ENCODE measurements around the gene COBLL1.

COBLL1 gene

GRCh38 chr2:164852086-164852485 is 10.5 kb upstream of the COBLL1 start:
- DNase-seq (ENCODE audit: low read depth): no peak

- DNase-seq (ENCODE audit: low read depth): no peak
Observed at GRCh38 chr2:164850235-164850634, 8.6 kb upstream of the COBLL1 start.

DNA sequence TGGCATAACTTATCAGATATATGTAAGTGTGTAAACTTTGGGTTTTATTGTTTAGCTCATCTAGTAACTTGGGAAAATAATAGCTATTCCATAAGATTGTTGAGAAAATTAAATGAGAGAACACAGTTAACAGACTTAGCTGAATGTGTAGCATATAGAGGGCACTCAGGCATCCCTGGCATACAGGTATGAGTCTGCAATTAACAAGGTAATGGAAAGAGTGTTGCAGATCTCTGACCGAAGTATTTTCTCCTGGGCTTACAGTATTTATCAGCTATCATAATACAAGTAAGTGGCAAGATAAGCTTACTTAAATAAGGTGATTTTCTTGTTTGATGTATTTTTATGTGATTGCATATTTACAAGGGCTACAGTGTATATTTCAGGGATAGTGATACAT is 7.9 kb upstream of the COBLL1 start:
- DNase-seq (ENCODE audit: low read depth): no peak

DNA sequence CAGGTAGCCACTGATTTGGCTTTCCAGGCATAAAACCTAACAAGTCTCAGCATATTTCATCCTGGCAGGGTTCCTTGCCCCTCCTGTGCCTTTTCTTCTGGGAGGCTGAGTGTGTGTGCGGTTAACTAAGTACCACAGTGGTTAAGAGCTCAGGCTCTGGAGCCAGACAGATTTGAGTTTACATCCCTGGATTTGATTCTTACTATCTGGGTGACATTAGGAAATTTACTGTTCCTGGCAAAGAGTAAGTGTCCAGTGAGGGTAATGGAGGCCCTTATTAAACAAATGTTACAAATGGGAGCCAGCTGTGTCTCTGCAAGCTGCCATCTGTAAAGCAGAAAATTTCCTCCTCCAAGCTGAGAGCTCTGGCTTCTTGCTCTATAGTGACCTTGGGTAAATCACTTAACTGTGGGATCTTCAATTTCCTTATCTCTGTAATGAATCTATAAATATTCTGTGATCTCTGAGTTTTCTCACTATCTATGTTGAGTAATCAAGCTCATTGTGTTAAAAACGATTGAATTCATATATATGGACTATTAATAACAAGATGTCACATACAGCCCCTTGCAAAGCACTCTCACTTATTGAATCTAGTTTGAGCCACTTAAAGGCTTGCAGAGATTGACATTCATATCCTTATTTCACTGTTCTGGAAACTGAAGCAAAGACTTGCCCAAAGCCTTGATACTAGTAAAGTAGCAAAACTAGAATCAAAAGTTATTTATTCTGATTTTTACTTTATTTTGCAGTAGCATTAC is 6.5 kb upstream of the COBLL1 start:
- DNase-seq (ENCODE audit: low read depth): no peak

GRCh38 chr2:164847291-164847690 is 5.7 kb upstream of the COBLL1 start:
- DNase-seq (ENCODE audit: low read depth): no peak

DNA sequence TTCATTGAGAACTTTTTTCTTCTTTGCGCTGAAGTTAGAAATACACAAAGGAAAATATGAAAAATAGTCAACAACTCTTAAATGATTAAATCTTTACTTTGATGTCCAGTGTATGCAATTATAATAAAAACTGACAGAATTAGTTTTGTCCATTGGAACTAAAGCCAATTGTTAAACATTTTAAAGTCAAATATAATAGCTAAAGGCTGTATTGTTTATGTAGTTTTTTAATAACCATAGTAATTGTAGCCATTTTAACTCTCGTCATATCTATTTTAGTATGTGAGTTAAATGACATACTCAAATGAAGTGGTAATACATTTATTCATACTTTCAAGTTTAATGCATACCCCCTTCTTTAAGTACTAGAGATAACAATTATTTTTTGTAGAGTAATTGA is 4.7 kb upstream of the COBLL1 start:
- no peak for DNase-seq (ENCODE audit: low read depth)

GRCh38 chr2:164843346-164843911 is 1.8 kb upstream of the COBLL1 start:
- DNase-seq (ENCODE audit: low read depth): no peak

GRCh38 chr2:164842624-164842966 is 972 bp upstream of the COBLL1 start:
- no peak for DNase-seq (ENCODE audit: low read depth)

DNA sequence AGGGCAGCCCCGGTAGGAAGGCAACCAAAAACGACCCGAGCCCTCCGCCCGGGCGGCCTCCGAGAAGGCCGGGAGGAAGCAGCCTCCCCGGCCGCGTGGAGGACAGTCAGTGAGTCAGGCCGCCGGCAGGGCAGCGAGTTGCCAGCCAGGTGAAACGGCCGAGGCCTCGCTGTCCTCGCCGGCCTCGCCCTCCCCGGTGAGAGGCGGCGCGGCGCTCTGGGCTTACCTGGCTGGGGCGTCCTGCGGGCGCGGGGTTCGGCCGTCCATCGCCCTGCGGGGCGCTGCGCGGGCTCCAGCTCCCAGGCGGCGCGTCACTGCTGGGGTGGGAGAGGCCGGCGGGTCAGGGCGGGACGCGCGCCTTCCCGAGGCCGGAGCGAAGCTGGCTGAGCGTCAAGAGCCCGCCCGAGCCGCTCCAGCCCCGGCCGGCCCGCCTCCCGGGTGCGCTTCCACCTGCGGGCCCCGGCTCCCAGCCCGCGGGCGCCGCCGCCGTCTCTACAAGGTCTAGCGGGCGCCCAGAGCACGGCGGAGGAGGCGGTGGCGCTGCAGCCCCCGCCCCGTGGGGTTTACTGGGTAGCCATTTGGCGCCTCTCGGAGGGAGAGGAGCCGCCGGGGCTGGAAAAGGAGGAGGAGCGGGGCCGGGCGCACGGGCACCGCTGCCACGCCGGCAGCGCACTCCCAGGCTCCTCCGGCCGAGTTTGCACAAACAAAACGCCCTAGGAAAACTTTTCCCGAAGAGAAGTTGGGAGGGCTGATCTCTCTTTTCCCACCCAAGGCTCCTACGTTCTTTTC is 499 bp downstream of the COBLL1 start:
- no peak for DNase-seq (ENCODE audit: low read depth)

DNA sequence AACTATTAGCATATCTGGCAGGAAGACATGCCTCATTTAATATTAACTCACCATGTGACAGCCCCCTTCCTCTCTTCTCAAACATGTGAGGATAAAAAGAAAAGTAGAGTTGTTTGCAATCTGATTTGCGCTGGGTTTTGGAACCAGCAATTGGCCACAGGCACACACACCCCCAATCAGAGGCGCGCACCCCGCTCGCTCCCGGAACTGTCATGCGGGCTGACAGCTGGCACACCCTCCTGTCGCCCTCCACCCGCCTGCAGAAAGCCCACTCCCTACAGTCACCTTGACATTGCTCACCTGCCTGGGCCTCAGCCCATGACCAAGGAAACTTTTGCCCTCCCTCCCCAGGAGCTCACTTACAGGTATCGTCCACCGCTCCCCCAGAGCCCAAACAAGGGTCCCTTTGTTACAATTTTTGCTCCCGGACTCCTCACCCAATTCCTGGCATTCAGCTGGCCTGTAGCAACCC is 1.1 kb downstream of the COBLL1 start:
- no peak for DNase-seq (ENCODE audit: low read depth)

GRCh38 chr2:164839914-164840457 is 1.6 kb downstream of the COBLL1 start:
- peak; percentile 48 for DNase-seq (ENCODE audit: low read depth)

DNA sequence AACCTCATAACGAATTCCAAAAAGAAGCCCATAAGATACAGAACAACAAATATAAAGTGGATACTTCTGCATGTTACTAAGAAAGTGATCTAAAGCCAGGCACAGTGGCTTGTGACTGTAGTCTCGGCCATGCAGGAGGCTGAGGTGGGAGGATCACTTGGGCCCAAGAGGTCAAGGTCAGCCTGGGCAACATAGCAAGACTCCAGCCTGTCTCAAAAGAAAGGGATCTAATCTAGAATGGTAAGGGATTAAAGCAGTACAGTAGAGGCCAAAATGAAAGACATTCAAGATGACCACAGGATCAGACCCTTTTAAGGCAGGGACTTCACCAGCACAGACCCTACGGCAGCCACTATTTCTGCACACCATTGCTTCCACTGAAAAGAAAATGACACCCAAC is 3.8 kb downstream of the COBLL1 start:
- no peak for DNase-seq (ENCODE audit: low read depth)

DNA sequence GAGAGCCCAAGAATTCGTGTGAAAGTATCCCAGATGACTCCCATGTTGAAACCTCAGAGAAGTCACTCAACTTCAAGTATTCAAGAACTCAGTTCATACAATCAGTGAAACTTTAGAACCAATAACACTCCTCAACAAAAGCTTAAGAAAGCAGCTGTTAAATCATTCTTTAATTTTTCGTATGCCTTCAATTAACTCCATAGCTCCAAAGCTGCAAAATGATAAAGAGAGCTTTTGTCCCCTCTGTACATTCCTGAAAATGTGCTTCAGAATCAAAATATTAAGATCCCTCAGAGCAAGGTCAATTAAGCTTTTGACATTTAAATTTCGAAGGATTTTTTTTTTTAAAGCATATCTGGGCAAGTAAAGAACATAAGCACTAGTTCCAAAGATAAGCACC is 4.7 kb downstream of the COBLL1 start:
- no peak for DNase-seq (ENCODE audit: low read depth)

DNA sequence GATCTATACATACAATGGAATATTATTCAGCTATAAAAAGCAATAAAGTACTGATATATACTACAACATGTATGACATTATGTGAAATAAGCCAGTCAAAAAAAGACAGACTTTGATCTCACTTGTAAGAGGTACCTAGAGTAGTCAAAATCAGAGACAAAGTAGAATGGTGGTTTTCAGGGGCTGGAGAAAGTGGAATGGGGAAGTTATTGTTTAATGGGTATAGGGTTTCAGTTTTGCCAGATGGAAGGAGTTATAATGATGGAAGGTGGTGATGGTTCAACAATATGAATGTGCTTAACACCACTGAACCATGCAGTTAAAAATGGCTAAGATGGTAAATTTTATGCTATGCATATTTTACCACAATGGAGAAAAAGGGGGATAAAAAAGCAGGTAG is 6.3 kb downstream of the COBLL1 start:
- no peak for DNase-seq (ENCODE audit: low read depth)

- DNase-seq (ENCODE audit: low read depth): no peak
Observed at GRCh38 chr2:164831887-164832286, 9.7 kb downstream of the COBLL1 start.

- no peak for DNase-seq (ENCODE audit: low read depth)
Observed at GRCh38 chr2:164831180-164831579, 10.4 kb downstream of the COBLL1 start.

DNA sequence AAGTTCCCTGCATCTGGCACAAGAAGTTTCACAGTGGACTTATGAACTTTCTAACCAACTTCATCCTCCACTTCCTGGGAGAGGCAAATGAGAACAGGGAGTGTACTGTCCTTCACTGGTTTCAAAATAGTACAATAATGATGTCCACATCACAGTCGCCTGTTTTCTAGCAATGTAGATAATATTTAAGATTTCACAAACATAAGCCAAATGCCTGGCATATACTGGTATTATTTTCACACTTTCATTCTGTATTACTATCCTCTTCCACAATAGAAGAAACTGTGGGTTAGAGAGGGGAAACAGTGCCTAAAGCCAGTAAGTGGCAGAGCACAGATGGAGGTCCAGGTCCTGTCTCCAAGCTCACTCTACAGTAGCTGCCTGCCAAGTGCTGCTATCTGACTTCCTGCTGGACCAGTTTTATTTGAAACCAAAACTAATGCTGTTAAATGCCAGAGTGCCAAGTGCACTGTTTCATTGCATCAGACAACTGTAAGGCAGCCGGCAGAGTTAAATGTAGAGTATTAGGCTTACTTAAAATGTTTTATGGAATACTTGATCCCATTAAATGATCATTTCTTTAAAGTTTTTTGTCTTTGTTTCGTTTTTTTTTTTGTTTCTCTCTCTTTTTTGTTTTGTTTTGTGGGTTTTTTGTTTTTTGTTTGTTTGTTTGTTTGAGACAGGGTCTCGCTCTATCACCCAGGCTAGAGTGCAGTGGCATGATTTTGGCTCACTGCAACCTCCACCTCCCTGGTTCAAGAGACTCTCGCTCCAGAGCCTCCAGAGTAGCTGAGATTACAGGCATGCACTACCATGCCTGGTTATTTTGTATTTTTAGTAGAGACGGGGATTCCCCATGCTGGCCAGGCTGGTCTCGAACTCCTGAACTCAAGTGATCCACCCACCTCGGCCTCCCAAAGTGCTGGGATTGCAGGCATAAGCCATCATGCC is 15.1 kb downstream of the COBLL1 start:
- DNase-seq (ENCODE audit: low read depth): no peak

- peak; percentile 48 for DNase-seq (ENCODE audit: low read depth)
Observed at GRCh38 chr2:164824872-164825271, 16.8 kb downstream of the COBLL1 start.

DNA sequence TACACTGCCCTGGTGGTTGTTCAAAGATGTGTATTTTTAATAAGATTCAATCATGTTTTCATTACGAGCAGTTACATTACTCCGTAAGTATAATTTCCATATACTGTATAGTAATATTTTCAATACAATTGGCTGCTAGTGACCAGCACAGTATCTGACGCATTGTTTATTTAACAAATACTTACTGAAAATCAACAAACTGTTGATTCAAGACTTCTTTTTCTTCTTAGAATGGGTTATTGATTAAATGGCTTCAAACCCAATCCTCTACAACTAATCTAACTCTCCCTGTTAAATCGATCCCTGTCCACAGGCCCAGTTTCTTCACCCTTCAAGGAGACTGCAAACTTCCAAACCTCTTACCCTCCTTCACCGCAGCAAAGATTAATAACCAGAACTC is 18.5 kb downstream of the COBLL1 start:
- DNase-seq (ENCODE audit: low read depth): no peak

- no peak for DNase-seq (ENCODE audit: low read depth)
Observed at GRCh38 chr2:164821338-164821737, 20.3 kb downstream of the COBLL1 start.

All from HS-5 (cell line).